HFF-Myc (cell line): ENCODE results near the gene RNF149.
A peak's percentile ranks its signal among the peaks of the same experiment; 100 is the strongest.
"Not testable (repeated sequence)": the region's sequence is repeated elsewhere in the genome, so short reads cannot be mapped to it uniquely, and the experiment has no call there.

Source experiments
- DNase-seq: peaks from one replicate; pipeline ENCODE4 v3.0.0-alpha.2; 2011; ENCODE audit warnings: low read depth; ENCODE audit errors: extremely low read depth
- H3K4me3 ChIP-seq: replicated peaks from 2 replicates; pipeline ENCODE4 v1.5.1; 2011; ENCODE audit warnings: low read depth, mild to moderate bottlenecking, control low read depth, low read length
- TF ChIP-seq, protein P1 (sequence below): IDR thresholded peaks from 2 replicates; pipeline ENCODE4 v1.5.1; 2012; ENCODE audit warnings: mild to moderate bottlenecking, low read depth, low read length, control low read depth; ENCODE audit errors: missing control alignments

RNF149 gene

DNA sequence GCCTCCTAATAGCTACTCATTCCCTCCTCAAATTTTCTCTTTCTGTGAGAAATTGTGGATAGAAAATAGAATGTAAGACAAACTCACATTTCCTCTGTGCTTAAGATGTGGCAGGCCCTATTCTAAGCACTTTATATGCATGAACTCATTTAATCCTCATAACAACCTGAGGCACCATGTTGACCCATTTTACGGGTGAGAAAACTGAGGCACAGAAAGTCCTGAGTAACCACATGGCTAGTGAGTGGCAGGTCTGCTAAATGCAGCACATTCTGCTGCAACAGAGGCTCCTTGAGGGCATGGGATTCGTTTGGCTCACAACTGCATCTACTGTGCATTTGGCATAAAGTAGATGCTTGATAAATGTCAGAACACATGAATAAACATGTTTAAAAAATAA is 22.7 kb upstream of the RNF149 start:
- no peak overlapping the region for H3K4me3 ChIP-seq
- TF ChIP-seq, protein P1, sequence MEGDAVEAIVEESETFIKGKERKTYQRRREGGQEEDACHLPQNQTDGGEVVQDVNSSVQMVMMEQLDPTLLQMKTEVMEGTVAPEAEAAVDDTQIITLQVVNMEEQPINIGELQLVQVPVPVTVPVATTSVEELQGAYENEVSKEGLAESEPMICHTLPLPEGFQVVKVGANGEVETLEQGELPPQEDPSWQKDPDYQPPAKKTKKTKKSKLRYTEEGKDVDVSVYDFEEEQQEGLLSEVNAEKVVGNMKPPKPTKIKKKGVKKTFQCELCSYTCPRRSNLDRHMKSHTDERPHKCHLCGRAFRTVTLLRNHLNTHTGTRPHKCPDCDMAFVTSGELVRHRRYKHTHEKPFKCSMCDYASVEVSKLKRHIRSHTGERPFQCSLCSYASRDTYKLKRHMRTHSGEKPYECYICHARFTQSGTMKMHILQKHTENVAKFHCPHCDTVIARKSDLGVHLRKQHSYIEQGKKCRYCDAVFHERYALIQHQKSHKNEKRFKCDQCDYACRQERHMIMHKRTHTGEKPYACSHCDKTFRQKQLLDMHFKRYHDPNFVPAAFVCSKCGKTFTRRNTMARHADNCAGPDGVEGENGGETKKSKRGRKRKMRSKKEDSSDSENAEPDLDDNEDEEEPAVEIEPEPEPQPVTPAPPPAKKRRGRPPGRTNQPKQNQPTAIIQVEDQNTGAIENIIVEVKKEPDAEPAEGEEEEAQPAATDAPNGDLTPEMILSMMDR: no peak
- DNase-seq: no peak

GRCh38 chr2:101330253-101330933 is 21.9 kb upstream of the RNF149 start:
- H3K4me3 ChIP-seq: no peak overlapping the region
- no peak for DNase-seq
- TF ChIP-seq, protein P1: no peak

GRCh38 chr2:101329026-101329425 is 20.5 kb upstream of the RNF149 start:
- no peak overlapping the region for H3K4me3 ChIP-seq
- DNase-seq: no peak
- TF ChIP-seq, protein P1: no peak

DNA sequence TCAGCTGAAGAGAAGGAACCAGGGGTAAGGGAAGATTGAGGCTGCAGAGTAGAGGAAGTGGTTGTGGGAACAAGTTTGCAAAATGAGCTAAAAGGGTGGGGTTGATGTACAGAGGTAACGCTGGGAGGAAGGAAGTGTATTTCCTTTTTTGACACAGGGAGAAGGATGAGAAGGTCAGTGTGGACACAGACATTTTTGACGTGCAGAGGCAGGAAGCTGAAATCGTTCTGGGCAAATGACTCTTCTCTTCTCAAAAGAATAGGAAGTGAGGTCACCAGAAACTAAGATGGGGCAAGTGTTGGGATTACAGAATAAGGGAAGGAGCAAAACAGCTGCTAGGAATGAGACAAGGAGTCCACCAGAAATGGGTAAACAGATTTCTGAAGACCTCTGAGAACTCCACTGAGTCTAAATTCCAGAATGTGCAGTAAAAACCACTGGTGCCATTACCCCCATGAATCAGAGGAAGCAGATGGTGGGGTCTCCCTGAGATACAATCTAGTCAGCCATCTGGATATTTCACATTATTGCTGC is 20.0 kb upstream of the RNF149 start:
- TF ChIP-seq, protein P1: no peak
- no peak overlapping the region for H3K4me3 ChIP-seq
- peak; percentile 56 for DNase-seq

DNA sequence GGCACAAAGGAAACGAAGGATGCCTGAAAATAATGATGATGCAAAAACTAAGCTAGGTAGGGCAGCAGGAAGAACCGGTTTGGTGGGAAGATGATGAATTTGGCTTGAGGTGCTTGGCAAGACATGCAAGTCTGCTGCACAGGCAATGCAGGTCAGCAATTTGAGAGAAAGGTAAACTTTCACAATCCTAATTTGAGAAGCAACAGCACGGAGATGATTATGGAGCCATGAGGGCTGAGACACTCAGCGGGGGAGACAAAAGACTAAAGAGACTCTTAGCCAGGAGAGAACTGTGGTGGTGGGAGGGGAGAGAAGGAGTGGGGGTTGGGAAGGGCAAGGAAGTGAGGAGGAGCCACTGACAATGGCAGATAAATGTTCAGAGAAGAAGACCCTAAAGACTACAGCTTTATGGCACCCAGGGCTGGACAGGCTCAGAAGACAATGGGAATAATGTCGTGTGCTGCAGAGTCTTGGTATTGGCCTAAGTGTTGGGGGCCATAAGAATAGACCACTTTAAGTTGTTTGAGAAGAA is 19.4 kb upstream of the RNF149 start:
- H3K4me3 ChIP-seq: no peak overlapping the region
- TF ChIP-seq, protein P1: no peak
- no peak for DNase-seq

- TF ChIP-seq, protein P1: no peak
- no peak overlapping the region for H3K4me3 ChIP-seq
- no peak for DNase-seq
Measured at GRCh38 chr2:101325425-101325824, 16.9 kb upstream of the RNF149 start.

- not testable (repeated sequence) for H3K4me3 ChIP-seq, DNase-seq
Measured at GRCh38 chr2:101316568-101316967, 8.1 kb upstream of the RNF149 start.
